Endodermal cell (in vitro differentiated cells): ENCODE results near the gene CHD9. TPM values are rescaled to one million over a fixed set of nuclear protein-coding genes. Genes with fewer than 3 reads are reported as not detected.
"Not testable (repeated sequence)": the region's sequence is repeated elsewhere in the genome, so short reads cannot be mapped to it uniquely, and the experiment has no call there.

Source experiments
- DNase-seq: peaks from one replicate; pipeline ENCODE4 v3.0.0-alpha.2; 2017
- H3K27ac ChIP-seq: 2 replicates; pipeline ENCODE4 v1.5.1; 2013; ENCODE audit warnings: mild to moderate bottlenecking, low read depth, low read length, moderate library complexity
- H3K27me3 ChIP-seq: 2 replicates; pipeline ENCODE4 v1.6.1; 2013; ENCODE audit warnings: mild to moderate bottlenecking, low read length, moderate library complexity; ENCODE audit not compliant: insufficient read depth, control insufficient read depth, poor library complexity, severe bottlenecking
- H3K36me3 ChIP-seq: 2 replicates; pipeline ENCODE4 v1.7.0; 2013; ENCODE audit warnings: mild to moderate bottlenecking, low read length, moderate library complexity; ENCODE audit not compliant: control insufficient read depth, insufficient read depth
- H3K4me1 ChIP-seq: one replicate; pipeline ENCODE4 v1.7.0; 2013; ENCODE audit warnings: low read length; ENCODE audit not compliant: control insufficient read depth, insufficient read depth
- H3K4me3 ChIP-seq: 2 replicates; pipeline ENCODE4 v1.5.1; 2013; ENCODE audit warnings: mild to moderate bottlenecking, low read length, moderate library complexity
- H3K9ac ChIP-seq: 2 replicates; pipeline ENCODE4 v1.6.1; 2013; ENCODE audit warnings: mild to moderate bottlenecking, low read length, moderate library complexity; ENCODE audit not compliant: poor library complexity, severe bottlenecking; ENCODE audit errors: extremely low read depth
- H3K9me3 ChIP-seq: 2 replicates; pipeline ENCODE4 v1.6.1; 2013; ENCODE audit warnings: mild to moderate bottlenecking, low read length, moderate library complexity; ENCODE audit not compliant: control insufficient read depth
- H3K27ac Mint-ChIP-seq: 2 replicates; pipeline ENCODE4 v1.8.0; 2020; ENCODE audit warnings: mixed read lengths
- H3K27me3 Mint-ChIP-seq: 2 replicates; pipeline ENCODE4 v1.8.0; 2021; ENCODE audit warnings: mild to moderate bottlenecking, mixed read lengths; ENCODE audit not compliant: insufficient read depth
- H3K36me3 Mint-ChIP-seq: 2 replicates; pipeline ENCODE4 v1.8.0; 2020; ENCODE audit warnings: low read depth, mixed read lengths
- H3K4me1 Mint-ChIP-seq: 2 replicates; pipeline ENCODE4 v1.8.0; 2020; ENCODE audit warnings: mixed read lengths
- H3K4me3 Mint-ChIP-seq: 2 replicates; pipeline ENCODE4 v1.8.0; 2020; ENCODE audit warnings: mild to moderate bottlenecking, moderate library complexity, mixed read lengths
- H3K9me3 Mint-ChIP-seq: 2 replicates; pipeline ENCODE4 v1.8.0; 2020; ENCODE audit warnings: mild to moderate bottlenecking, mixed read lengths
- WGBS, 2 experiments: methylation state at CpG; one replicate each; pipeline versions ENCODE4 v1.1.5 to v1.1.7; 2013; ENCODE audit warnings: missing lambda C conversion rate in 2 of 2, mixed read lengths in 1 of 2; ENCODE audit not compliant: insufficient coverage in 1 of 2, insufficient read length in 1 of 2; 5-methylcytosine and 5-hydroxymethylcytosine counted together
- total RNA-seq, 2 donors: library from RNA; stranded (reverse); fragmentation: NEBNext Ultra II Directional in 1 of 2; extraction: Animal tissue kit (Norgen Biotek cat#: 25700) in 1 of 2; gene quantifications; 2 replicates in 1 of 2; 3 replicates in 1 of 2; pipeline ENCODE4 v1.2.1, GENCODE V29; 2021
- TF ChIP-seq, protein P1 (sequence below): fragments of 200-600 bp; sonication (generic); conservative IDR thresholded peaks from 2 replicates; pipeline ENCODE4 v1.5.0; 2021; ENCODE audit warnings: antibody characterized with exemption, mild to moderate bottlenecking

CHD9 gene
- total RNA-seq, 2 donors from 2014 or later: 36.8 to 40.5 TPM

DNA sequence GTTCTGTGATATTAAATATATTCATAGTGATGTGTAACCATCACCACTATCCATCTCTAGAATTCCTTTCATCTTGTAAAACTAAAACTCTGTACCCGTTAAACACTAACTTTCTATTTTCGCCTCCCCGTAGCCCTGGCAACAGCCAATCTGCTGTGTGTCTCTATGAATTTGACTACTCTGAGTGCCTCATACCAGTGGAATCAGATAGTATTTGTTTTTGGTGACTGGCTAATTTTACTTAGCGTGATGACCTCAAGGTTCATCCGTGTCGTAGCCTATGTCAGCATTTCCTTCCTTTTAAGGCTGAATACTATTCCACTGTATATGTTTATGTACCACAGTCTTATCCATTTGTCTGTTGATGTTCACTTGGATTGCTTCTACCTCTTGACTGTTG lies 18.2 kb downstream of the CHD9 start:
- H3K36me3 Mint-ChIP-seq: peaks cover 63% of the 10 kb centered on the region
- Histone ChIP-seq H3K27me3 (no peaks in the 10 kb centered on the region), H3K9me3 (peaks cover 36% of the 10 kb centered on the region), H3K36me3 (peaks cover 17% of the 10 kb centered on the region), H3K27ac (no peak overlapping the region), H3K4me1 (no peaks in the 10 kb centered on the region), H3K9ac (no peak overlapping the region), H3K4me3 (no peak overlapping the region)
- no peaks in the 10 kb centered on the region for H3K27me3 Mint-ChIP-seq
- H3K9me3 Mint-ChIP-seq: peaks cover 39% of the 10 kb centered on the region
- H3K4me1 Mint-ChIP-seq: no peaks in the 10 kb centered on the region
- DNase-seq: no peak
- TF ChIP-seq, protein P1, sequence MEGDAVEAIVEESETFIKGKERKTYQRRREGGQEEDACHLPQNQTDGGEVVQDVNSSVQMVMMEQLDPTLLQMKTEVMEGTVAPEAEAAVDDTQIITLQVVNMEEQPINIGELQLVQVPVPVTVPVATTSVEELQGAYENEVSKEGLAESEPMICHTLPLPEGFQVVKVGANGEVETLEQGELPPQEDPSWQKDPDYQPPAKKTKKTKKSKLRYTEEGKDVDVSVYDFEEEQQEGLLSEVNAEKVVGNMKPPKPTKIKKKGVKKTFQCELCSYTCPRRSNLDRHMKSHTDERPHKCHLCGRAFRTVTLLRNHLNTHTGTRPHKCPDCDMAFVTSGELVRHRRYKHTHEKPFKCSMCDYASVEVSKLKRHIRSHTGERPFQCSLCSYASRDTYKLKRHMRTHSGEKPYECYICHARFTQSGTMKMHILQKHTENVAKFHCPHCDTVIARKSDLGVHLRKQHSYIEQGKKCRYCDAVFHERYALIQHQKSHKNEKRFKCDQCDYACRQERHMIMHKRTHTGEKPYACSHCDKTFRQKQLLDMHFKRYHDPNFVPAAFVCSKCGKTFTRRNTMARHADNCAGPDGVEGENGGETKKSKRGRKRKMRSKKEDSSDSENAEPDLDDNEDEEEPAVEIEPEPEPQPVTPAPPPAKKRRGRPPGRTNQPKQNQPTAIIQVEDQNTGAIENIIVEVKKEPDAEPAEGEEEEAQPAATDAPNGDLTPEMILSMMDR: no peak
- H3K4me3 Mint-ChIP-seq: no peak overlapping the region
- 96 to 98% methylated on average over 6 of the region's 6 CpGs for WGBS, 2 experiments
- no peak overlapping the region for H3K27ac Mint-ChIP-seq

- not testable (repeated sequence) for H3K4me3 Mint-ChIP-seq
Observed at GRCh38 chr16:53074296-53074695, 19.5 kb downstream of the CHD9 start.

GRCh38 chr16:53075461-53075860 lies 20.7 kb downstream of the CHD9 start:
- Histone ChIP-seq H3K9me3 (peaks cover 41% of the 10 kb centered on the region), H3K4me3 (peak overlapping the region; percentile 59), H3K36me3 (peaks cover 12% of the 10 kb centered on the region)
- H3K9ac ChIP-seq, DNase-seq, H3K27me3 Mint-ChIP-seq, H3K4me3 Mint-ChIP-seq, H3K27ac Mint-ChIP-seq, H3K27ac ChIP-seq, H3K4me1 ChIP-seq, H3K27me3 ChIP-seq: not testable (repeated sequence)
- peaks cover 12% of the 10 kb centered on the region for H3K4me1 Mint-ChIP-seq
- H3K9me3 Mint-ChIP-seq: peaks cover 44% of the 10 kb centered on the region
- peaks cover 57% of the 10 kb centered on the region for H3K36me3 Mint-ChIP-seq
- WGBS, 2 experiments: 93 to 96% methylated on average over 3 to 7 of the region's 7 CpGs

More at GRCh38 chr16:53074296-53074695, 19.5 kb downstream of the CHD9 start:
- peaks cover 44% of the 10 kb centered on the region for H3K9me3 Mint-ChIP-seq
- H3K36me3 Mint-ChIP-seq: peaks cover 64% of the 10 kb centered on the region
- not testable (repeated sequence) for H3K4me3 ChIP-seq, H3K27ac ChIP-seq, H3K9ac ChIP-seq, H3K27ac Mint-ChIP-seq, H3K27me3 ChIP-seq, H3K4me1 ChIP-seq, DNase-seq, H3K4me1 Mint-ChIP-seq, H3K27me3 Mint-ChIP-seq
- Histone ChIP-seq H3K36me3 (peaks cover 12% of the 10 kb centered on the region), H3K9me3 (peaks cover 41% of the 10 kb centered on the region)
- WGBS, 2 experiments: 61 to 67% methylated on average over 3 of the region's 3 CpGs

DNA sequence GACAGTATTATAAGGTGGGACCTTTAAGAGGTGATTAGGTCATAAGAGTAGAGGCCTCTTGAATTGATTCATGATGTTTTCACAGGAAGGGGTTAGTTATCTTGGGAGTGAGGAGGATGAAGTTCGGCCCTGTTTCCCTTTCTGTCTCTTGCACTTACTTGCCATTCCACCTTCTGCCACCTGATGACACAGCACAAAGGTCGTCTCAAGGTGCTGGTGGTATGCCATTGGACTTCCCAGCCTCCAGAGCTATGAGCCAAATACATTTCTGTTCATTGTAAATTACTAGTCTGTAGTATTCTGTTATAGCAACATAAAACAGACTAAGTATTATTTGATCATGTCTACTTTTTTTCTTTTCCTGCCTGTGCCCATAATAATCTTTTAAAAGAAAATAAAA lies 23.5 kb downstream of the CHD9 start:
- H3K27me3 ChIP-seq: no peaks in the 10 kb centered on the region
- TF ChIP-seq, protein P1: no peak
- no peak overlapping the region for H3K27ac ChIP-seq
- H3K36me3 ChIP-seq: peaks cover 8% of the 10 kb centered on the region
- no peak overlapping the region for H3K4me3 ChIP-seq
- H3K4me1 Mint-ChIP-seq: peaks cover 25% of the 10 kb centered on the region
- peaks cover 35% of the 10 kb centered on the region for H3K9me3 ChIP-seq
- H3K4me3 Mint-ChIP-seq: no peak overlapping the region
- H3K27me3 Mint-ChIP-seq: no peaks in the 10 kb centered on the region
- no peak for DNase-seq
- WGBS, 2 experiments: 84% methylated on average over 2 of the region's 2 CpGs; no CpG with 5 or more reads in 1 of the 2 experiments
- H3K9ac ChIP-seq: no peak overlapping the region
- no peaks in the 10 kb centered on the region for H3K4me1 ChIP-seq
- H3K27ac Mint-ChIP-seq: no peak overlapping the region
- peaks cover 36% of the 10 kb centered on the region for H3K9me3 Mint-ChIP-seq
- H3K36me3 Mint-ChIP-seq: peaks cover 42% of the 10 kb centered on the region
